HG02571 (cell line): ENCODE results near the gene ABLIM2.
"Not testable (repeated sequence)": the region's sequence is repeated elsewhere in the genome, so short reads cannot be mapped to it uniquely, and the experiment has no call there.

Experiments used
- ATAC-seq: cut with Tn5 transposase; IDR thresholded peaks from one replicate; pipeline ENCODE4 v1.9.1; 2021; ENCODE audit warnings: mild to moderate bottlenecking, moderate library complexity; ENCODE audit not compliant: unreplicated experiment

Gene ABLIM2

DNA sequence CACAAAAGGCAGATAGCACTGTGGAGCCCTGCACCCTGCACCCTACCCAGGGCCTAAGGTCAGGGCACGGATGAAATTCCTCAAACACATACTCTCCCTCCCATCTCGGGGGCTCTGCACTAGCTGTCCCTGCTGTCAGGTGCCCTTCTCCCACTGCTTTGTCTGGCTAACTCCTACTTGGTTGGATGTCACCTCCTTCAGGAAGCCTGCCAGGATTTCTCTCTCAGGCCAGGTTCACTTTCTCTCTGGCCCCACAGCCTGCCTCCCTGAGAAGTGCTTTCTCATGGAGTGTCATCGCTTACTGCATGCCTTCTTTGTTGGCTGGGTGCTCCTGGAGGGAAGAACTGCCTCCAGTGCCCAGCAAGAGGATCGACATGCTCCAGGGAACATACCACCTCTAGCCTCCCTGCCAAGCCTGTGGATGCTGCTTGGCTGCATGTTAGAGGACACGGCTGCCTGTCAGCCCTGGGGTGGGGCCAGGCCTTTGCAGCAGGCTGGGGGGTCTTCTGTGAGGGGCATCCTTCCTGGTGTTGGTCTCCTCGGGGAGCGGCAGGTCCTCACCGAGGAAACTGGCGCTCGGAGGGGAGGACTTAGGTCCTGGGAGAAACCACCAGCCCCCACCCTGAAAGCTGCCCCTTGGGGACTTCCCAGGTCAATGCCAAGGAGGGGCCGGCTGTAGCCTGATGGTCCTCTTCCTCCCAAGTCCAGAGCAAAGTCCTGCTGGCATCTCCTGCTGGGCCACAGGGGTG lies 15.0 kb downstream of the ABLIM2 start:
- ATAC-seq, result no peak

DNA sequence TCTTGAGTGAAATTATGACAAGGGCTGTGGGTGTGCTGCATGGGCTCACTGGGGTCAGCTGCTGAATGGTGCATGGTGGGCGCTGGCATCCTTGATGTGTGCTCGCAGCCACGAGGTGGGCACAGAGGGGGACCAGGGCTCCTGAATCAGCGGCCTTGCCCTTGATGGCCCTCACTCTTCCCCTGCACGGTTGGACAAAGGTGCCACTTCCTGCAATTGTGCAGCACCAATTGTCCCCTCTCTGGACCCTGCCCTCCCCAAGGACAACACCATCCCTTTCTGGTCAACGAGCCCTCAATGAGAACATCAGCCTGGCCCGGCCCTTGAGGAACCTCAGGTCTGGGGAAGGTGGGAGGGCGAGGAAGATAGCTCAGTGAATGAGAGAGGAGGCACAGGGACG lies 16.1 kb downstream of the ABLIM2 start:
- ATAC-seq, result no peak

DNA sequence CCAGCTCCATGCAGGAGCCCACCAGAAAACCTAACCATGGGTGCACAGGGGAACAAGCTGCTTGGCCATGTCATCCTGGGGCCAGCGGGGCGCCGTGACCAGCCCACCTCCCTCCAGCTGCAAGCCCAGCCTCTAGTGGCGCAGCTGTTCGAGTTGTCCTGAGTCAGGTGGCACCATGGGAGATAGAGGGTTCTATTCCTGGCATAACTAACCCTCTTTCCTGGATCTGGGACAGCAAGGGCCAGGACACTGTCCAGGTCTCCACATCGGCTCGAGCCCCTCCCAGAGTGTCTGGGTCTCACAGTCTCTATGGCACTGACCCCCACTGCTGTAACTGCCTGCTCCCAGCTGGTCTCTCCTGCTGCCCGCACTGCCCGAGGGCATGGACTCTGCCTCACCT lies 16.7 kb downstream of the ABLIM2 start:
- no peak for ATAC-seq

DNA sequence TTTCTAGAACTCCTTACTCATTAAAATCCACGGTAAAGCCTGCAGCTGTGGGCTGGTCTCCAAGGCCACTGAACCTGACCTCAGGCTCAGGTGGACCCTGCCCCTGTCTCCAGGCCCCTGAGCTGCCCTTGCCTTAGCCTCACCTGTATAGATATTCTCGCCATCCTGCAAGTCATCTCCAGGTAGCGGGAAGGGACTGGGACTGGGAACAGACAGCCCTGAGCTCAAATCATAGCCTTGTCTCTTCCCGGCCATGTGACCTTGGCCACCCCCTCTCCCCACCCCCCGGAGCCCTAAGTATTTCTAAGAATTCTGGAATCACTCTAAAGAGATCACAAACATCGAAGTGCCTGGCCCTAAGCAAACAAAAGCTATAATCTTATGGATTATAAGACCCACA lies 17.7 kb downstream of the ABLIM2 start:
- no peak for ATAC-seq

DNA sequence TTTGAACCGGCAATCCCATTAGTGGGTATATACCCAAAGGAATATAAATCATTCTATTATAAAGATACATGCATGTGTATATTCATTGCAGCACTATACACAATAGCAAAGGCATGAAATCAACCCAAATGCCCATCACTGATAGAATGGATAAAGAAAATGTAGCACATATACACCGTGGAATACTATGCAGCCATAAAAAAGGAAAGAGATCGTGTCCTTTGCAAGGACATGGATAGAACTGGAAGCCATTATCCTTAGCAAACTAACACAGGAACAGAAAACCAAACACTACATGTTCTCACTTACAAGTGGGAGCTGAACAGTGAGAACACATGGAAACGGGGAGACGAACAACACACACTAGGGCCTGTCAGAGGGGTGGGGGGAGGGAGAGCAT lies 18.9 kb downstream of the ABLIM2 start:
- not testable (repeated sequence) for ATAC-seq

DNA sequence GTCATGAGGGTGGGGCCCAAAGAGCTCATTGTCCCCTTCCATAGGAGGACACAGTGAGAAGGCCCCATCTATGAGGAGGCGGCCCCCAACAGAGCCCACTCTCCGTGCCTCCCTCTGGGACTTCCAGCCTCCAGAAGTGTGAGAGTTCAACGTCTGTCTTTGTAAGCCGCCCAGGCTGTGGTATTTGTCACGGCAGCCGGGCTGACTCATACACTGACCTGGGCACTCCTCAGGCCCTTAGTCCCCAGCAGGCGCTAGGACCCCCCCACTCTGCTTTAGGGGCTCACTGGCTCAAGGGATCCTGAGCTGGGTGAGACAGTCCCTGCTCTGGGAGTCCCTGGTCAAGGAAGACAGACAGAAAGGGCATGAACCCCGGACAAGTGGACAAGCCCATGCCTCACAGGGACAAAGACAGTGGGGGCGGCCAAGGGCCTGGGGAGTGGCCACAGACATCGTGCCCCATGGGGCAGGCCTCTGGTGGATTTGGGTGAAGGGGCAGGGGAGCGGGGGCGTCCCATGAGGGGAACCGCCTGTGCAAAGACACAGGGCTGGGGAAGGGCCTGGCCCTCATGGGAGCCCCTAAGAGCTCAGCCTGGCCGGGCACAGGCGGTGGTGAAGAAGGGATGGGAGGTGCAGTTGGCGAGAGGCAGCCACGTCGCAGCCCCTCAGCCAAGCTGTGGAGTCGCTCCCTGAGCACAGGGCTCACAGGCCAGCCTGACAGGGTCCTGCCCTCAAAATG lies 21.5 kb downstream of the ABLIM2 start:
- ATAC-seq, result no peak

DNA sequence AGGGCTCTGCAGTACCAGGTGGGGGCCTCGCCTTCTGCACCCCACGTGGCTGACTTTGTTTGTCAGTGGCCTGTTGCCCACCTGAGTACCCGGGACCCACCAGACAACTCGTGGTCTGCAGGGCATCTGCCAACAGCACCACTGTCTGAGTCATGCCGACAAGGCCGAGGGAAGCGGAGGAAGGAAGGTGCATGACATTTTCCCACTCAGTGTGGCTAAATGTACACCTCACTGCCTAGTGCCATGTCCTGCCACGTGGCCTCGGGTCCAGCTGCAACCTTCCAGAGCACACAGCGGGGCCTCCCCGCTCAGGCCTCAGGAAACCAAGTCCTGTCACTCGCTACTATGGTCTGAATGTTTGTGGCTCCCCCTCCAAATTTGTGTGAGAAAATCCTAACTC lies 22.1 kb downstream of the ABLIM2 start:
- no peak for ATAC-seq

DNA sequence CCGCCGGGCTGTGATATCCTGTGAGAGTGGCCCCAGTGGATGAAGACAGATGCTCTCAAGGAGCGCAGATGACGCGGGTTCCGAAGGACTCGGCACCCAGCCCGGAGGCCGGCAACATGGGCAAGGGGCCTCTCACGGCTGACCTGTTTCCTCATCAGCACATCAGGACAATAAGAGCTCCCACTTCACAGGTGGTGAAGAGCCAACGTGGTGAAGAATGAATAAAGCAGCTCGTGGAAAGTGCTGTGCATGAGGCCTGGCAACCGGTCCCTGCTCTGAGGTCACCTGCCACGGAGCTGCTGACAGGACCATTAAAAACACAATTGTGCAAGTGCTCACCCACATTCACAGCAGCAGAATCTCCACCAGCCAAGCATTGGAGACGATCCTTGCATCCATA lies 22.9 kb downstream of the ABLIM2 start:
- ATAC-seq, result no peak

DNA sequence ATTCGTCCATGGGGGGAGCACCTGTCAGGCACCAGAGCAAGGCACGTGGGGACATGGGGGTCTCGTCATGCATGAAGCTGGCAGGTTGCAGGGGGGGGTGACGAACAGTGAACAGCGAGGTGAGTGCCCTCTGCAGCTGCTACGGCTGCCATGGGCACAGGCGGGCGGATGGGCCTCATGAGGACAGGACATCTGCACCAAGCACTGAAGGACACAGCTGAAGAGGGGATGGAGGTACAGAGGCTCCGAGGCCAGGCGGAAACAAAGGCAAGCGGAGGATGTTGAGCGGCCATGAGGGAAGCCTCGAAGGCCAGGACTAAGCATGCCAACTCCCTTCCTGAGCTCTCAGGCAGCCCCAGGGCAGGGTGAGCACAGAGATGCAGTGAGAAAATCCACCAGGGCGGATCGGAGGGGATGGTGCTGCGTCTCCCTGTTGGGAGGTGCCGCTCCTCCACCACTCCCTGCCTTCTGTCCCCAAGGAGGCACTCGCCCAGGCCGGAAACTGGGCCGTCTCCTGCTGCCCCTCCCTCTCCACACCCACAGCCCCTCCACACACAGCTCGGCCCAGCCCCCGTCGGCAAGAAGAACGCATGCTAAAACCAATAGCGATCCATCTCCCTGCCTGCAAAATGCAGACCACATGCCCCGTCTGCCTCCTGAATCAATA lies 24.6 kb downstream of the ABLIM2 start:
- ATAC-seq, result no peak

DNA sequence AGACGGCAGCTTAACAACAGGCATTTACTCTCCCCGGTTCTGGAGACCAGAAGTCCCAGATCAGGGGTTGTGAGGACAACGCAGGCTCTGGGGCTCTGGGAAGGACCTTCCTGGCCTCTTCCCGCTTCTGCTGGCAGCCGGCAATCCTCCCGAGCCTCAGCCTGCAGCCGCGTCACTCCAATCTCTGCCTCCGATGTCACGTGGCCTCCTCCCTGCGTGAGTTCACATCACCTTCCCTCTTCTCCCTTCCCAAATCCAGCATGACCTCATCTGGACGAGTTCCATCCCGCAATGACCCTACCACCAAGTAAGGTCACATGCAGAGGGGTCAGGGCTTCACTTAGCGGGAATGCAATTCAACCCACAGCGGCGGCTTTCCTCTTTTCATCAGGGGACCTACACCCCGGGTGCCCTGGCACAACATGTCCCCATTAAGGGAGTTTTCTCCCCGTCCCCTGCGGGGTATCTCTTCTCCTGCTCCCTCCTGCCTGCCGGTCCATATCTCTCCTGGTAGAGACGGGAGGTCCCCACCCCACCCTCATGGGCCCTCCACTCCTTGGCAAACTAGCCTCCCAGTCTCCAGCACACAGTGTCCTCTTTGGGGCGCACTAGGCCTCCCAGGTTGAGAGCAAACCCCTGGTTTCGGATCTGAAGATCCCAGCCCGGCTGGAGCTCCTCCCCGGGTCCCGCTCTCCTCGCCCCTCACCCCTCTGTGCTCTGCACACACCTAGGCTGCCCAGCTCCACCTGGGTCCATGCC lies 25.5 kb downstream of the ABLIM2 start:
- no peak for ATAC-seq

DNA sequence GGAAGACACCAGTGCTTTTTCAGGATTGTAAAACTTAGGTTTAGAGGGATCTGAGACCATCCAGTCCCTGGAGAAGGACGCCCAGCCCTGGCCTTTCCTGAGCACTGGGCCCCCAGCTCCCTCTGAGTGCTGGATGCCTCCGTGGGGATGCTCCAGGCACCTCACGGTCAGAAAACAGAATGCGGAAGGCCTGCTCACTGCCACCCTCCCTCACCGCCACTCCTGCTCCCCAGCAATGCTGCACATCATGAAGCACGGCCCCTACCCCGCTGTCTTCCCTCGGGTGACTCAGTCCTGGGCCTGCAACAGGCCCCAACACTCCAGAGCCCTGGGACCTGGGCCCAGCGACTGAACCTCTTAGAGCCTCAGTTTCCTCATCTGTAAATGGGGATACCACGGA lies 26.2 kb downstream of the ABLIM2 start:
- no peak for ATAC-seq

DNA sequence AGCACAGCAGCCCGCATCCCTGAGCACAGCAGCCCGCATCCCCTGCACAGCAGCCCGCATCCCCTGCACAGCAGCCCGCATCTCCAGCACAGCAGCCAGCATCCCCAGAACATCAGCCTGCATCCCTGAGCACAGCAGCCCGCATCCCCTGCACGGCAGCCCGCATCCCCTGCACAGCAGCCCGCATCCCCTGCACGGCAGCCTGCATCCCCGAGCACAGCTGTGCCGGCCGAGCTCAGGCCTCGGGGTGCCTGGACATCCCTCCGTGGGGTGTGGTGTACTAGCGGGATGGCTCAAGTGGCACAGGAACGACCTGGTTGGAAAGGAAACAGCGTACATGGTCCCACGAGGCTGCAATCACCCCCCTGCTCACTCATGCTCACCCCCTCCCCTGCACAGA lies 26.8 kb downstream of the ABLIM2 start:
- ATAC-seq, result no peak

DNA sequence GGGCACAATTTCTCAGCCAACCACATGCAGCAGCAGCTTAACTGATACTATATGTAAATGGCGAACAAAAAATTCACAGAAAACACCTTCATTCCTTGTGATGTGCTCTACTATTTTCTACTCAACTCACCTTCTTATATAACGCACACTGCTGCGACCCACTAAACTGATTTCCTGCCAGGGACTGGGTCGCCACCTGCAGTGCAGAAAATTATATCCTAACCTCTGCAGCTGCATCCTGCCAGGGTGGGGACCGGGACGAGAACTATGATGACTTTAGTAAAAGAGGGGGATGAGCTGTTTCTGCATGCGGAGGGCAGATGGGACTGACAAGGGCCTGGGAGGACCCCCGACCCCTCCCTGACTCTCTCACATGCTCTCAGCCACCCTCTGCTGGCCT lies 27.4 kb downstream of the ABLIM2 start:
- no peak for ATAC-seq

DNA sequence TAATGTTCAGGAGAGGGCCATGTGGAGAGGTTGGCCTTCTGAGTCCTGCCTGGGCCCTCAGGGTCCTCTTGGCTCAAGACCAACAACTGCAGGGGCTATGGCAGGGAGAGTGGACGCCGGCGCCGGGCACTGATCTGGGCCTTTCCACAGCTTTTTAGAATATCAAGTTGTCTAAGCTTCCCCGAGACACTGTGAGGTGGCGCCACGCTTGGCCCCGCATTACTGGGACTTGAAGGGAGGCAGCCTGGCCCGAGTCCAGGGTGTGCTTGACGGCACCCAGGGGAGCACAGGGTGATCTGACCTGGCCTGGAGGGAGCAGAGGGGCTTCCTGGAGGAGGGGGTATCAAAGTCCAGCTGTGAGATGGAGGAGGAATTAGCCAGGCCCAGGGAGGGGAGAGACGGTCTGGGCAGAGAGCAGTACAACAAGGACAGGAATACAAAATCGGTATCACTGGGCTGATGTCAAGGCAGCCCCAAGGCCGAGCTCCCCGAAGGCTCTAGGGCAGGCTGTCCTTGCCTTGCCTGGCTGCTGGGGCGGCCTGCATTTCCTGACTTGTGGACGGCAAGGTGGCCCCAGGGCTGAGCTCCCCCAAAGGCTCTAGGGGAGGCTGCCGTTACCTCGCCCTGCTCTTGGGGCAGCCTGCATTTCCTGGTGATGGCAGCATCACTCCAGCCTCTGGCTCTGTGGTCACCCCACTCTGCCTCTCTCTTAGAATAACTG lies 28.1 kb downstream of the ABLIM2 start:
- ATAC-seq, result no peak

DNA sequence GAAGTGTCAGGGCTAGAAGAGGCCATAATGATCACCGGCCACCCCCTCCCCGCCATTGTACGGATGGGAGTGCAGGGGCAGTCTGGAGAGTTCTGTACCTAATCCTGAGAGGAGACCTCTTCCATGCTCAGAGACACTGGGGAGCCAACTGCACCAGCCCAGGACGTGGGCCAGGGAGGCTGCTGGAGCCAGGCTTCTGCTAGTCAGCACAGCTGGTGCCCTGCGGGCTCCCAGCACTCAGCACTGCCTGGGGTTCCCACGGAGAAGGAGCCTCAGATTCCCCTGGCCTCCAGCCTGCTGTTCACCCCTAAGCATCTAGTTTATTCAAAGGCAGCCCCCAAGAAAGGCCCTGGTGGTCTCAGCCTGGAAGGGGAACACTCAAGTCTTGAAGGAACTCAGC lies 28.8 kb downstream of the ABLIM2 start:
- ATAC-seq, result no peak

DNA sequence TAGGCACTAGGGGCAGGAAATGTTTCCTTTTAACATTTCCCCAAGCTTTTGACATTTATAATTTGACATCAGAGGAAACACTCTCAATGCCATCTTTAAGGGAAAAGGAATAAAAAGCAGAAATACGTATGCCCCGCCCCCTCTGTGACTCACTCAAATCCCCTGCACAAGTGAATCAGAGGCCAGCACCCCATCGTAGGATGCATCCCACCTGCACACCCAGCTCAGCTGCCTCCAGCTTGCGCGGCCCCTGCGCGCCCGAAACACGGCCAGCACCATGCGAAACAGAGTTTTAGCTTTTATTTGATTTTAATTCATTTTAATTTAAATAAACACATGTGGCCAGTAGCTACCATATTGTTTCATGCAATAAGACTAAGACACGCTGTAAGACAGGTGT lies 29.5 kb downstream of the ABLIM2 start:
- ATAC-seq, result no peak

DNA sequence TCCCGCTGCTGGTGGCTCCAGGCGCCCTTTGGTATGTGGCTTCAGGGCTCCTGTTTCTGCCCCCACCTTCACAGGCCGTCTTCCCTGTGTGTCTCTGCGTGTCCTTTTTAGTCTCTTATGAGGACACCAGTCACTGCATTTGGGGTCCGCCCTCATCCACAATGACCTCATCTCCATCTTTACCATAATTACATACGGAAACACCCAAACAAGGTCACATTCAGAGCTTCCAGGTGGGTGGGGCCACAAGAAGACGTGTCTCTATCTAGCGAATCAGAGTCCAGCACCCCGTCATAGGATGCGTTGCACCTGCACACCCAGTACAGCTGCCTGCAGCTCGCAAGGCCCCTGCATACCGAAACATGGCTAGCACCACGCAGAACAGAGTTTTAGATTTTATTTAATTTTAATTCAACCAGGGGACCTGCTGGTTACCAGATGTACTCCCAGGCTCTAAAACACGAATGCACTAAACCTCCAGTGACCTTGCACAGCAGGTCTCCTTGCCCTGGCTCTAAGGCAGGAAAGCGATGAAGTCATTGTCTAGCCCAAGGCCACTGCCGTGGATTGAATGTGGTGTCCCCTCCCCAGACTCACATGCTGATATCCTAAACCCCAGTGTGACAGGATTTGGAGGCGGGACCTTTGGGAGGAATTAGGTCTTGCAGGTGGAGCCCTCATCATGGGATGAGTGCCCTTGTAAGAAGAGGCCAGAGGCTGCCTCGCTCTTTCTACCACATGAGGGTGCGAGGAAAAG lies 30.3 kb downstream of the ABLIM2 start:
- no peak for ATAC-seq

DNA sequence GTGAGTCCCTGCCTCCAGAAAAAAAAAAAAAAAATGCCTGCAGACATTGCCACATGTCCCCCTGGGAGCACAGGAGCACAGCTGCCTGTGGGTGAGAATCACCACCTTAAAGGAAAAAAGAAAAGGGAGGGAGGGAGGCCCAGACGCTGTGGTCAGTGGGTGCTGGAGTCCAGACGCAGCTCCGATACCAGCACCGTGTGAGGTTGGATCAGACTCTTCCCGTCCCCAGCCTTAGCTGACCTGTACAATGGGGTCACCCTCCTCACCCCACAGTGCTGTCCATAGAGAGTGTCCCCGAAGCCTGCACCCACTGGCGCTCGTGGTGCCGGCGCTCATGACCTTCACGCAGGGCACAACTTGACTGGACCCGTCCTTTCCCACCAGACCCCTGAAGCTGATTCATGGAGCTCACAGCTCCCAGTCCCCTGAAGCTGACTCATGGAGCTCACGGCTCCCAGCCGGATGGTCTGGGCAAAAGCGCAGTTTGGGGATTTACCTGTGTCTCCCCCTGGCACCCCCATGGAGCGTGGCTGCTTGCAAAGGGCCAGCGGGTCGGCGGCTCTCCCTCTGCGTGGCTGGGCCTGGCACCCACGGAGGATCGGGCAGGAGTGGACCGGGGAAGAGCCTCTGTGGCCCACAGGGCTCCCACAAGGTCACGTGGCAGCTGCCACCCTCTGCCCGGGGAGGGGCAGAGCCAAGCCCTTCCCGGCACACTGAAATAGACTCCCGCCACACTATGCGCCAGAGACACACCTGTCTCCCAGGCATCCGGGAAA lies 31.4 kb downstream of the ABLIM2 start:
- no peak for ATAC-seq

DNA sequence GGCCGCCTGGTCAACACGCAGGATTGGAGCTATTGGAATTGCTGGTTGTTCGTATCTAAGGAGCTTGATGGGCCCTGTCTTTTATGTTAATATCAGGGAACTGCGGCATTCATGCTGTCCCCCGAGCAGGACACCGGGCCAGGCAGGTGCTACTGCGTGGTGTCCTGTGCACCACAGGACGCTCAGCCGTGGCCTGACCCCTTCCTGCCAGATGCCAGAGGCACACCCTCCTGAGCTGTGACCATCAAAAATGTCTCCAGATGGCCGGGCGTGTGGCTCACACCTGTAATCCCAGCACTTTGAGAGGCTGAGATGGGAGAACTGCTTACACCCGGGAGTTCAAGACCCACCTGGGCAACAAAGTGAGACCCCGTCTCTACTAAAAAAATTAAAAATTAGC lies 32.1 kb downstream of the ABLIM2 start:
- ATAC-seq, result no peak
